Esophagus squamous epithelium (tissue), 5 donors: Measurements from ENCODE around the gene KLHL8. TPM values are rescaled to one million over a fixed set of nuclear protein-coding genes. Genes with fewer than 3 reads are reported as not detected.

Source experiments
- DNase-seq: peaks from one replicate; lab custom pipeline; 2025; lab: John Stamatoyannopoulos, UW
- H3K27ac ChIP-seq, 4 donors: fragments of 200-600 bp; sonication (generic); one replicate each; pipeline ENCODE4 v1.5.1; 2016 to 2019; ENCODE audit warnings: mild to moderate bottlenecking in 1 of 4
- H3K27me3 ChIP-seq, 4 donors: fragments of 200-600 bp; sonication (generic); 1 replicate in 3 of 4; 2 replicates in 1 of 4; pipeline versions ENCODE4 v1.5.1 to v1.6.0; 2017 to 2021; ENCODE audit warnings: antibody characterized with exemption in 1 of 4
- H3K36me3 ChIP-seq, 3 donors: fragments of 200-600 bp; sonication (generic); one replicate each; pipeline ENCODE4 v1.5.1; 2016 to 2019
- H3K4me1 ChIP-seq, 3 donors: fragments of 200-600 bp; sonication (generic); one replicate each; pipeline ENCODE4 v1.5.1; 2017 to 2019
- H3K4me3 ChIP-seq, 4 donors: fragments of 200-600 bp; sonication (generic); 1 replicate in 3 of 4; 2 replicates in 1 of 4; pipeline ENCODE4 v1.5.1; 2016 to 2019; ENCODE audit warnings: mild to moderate bottlenecking in 2 of 4, moderate library complexity in 1 of 4
- H3K9me3 ChIP-seq, 3 donors: fragments of 200-600 bp; sonication (generic); one replicate each; pipeline ENCODE4 v1.5.1; 2016 to 2019
- POLR2A ChIP-seq, 4 donors: fragments of 450-650 bp; IDR thresholded peaks; one replicate each; pipeline ENCODE4 v1.6.1; 2017; ENCODE audit warnings: antibody characterized with exemption in 4 of 4, mild to moderate bottlenecking in 4 of 4, moderate library complexity in 3 of 4
- WGBS, 2 donors: methylation state at CpG; one replicate each; pipeline ENCODE4 v1.1.5; 2018; 5-methylcytosine and 5-hydroxymethylcytosine counted together
- intact Hi-C: fragments of 100-400 bp; cut with DNase I; formaldehyde crosslinking; loops from one replicate; pipeline ENCODE4 v1.15.0; 2022
- total RNA-seq, 4 donors: library from RNA; depleted of rRNA; stranded (reverse); fragments of >200 nt; gene quantifications; one replicate each; pipeline ENCODE4 v1.1.0, GENCODE V29; 2016
- TF ChIP-seq, protein P1 (sequence below), 6 experiments: fragments of 450-650 bp in 4 of 6; fragments of 200-600 bp in 2 of 6; sonication (generic) in 2 of 6; IDR thresholded peaks; one replicate each; pipeline ENCODE4 v1.5.1; 2016 to 2019; ENCODE audit warnings: antibody characterized with exemption in 6 of 6, mild to moderate bottlenecking in 4 of 6, moderate library complexity in 4 of 6
- donor health status: DM: yes; HTN: yes; CAD: no.

KLHL8 gene
- total RNA-seq, 4 donors from 2014 or later, result 4.4 to 9.9 (median 6.9) TPM

DNA sequence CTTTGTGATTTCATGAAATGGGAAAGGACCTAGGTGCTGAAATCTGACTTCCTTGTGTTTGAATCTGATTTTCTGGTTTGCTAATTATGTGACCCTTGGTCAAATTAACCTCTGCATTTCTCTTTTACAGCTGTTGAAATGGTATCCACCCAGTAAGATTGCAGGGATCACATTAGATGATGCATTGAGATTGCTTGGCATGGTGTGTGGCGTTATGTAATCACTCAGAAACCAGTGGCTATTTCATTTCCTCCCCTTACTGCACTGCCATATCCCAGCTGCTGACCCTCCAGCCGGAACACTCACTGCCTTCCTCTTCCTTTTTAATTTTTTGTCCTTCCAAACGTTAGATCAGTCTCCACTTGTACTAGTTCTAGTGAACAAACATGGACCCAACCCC, 79.0 kb downstream of the KLHL8 start:
- no peak for TF ChIP-seq POLR2A (IDR thresholded peaks at IDR 0.05)
- TF ChIP-seq, protein P1, sequence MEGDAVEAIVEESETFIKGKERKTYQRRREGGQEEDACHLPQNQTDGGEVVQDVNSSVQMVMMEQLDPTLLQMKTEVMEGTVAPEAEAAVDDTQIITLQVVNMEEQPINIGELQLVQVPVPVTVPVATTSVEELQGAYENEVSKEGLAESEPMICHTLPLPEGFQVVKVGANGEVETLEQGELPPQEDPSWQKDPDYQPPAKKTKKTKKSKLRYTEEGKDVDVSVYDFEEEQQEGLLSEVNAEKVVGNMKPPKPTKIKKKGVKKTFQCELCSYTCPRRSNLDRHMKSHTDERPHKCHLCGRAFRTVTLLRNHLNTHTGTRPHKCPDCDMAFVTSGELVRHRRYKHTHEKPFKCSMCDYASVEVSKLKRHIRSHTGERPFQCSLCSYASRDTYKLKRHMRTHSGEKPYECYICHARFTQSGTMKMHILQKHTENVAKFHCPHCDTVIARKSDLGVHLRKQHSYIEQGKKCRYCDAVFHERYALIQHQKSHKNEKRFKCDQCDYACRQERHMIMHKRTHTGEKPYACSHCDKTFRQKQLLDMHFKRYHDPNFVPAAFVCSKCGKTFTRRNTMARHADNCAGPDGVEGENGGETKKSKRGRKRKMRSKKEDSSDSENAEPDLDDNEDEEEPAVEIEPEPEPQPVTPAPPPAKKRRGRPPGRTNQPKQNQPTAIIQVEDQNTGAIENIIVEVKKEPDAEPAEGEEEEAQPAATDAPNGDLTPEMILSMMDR (IDR thresholded peaks at IDR 0.05), result no peak
- intact Hi-C loops, result no loop called here
- Histone ChIP-seq H3K36me3 (peaks cover 0 to 96% (median 4%) of the 10 kb centered on the region in 3 donors), H3K4me3 (no peak overlapping the region), H3K9me3 (no peaks in the 10 kb centered on the region), H3K27ac (no peak overlapping the region), H3K4me1 (no peaks in the 10 kb centered on the region), H3K27me3 (no peaks in the 10 kb centered on the region)
- 63 to 66% methylated on average over 3 of the region's 3 CpGs for WGBS, 2 donors
- no peak for DNase-seq

DNA sequence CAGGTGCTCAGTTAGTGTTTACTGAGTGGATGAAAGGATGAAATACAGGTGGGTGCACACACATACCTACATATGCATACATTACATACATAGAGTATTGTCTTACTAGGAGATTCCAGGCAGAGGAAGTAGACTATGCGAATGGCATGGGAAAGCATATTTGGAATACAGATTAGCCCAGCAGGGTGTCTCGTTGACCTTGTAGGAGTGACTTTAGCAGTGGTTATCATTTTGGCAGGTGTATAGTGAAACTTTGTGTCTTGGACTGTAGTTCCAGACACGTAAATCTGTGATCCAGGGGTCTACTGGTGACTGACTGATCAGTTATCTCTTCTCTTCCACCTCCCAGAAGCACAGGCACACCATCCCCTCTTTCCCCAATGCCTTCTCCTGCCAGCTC, 86.3 kb downstream of the KLHL8 start:
- 65 to 92% methylated on average over 3 of the region's 3 CpGs for WGBS, 2 donors
- Histone ChIP-seq H3K9me3 (no peaks in the 10 kb centered on the region), H3K36me3 (peaks cover 4 to 100% (median 35%) of the 10 kb centered on the region in 3 donors), H3K4me1 (no peaks in the 10 kb centered on the region), H3K27me3 (no peaks in the 10 kb centered on the region), H3K27ac (no peak overlapping the region), H3K4me3 (no peak overlapping the region)
- TF ChIP-seq, protein P1 (IDR thresholded peaks at IDR 0.05), result no peak
- TF ChIP-seq POLR2A (IDR thresholded peaks at IDR 0.05), result no peak
- no peak for DNase-seq
- intact Hi-C loops, result no loop called here

DNA sequence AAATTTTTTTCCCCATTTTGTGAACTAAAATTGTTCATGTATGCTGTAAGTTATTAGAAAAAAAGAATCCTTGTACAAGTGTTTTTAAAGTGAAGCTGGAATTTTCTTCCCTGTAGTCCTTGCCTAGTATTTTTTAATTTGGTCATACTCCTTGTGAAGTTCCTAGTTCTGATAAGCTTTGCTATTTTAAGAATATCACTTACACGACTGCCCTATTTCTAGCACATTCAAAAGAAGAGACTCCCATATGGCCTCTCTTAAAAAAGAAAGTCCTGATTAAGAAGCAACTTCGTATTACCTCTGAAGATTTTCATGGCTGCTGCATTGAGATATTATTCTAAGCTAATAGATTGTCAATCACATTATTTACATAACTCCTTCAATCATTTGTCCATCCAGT, 87.2 kb downstream of the KLHL8 start:
- H3K4me1 ChIP-seq, result no peaks in the 10 kb centered on the region
- no peak for DNase-seq
- no peak overlapping the region for H3K27ac ChIP-seq
- intact Hi-C loops, result no loop called here
- H3K36me3 ChIP-seq, result peaks cover 4 to 100% (median 41%) of the 10 kb centered on the region in 3 donors
- H3K4me3 ChIP-seq, result no peak overlapping the region
- 77 to 81% methylated on average over 2 of the region's 2 CpGs for WGBS, 2 donors
- no peaks in the 10 kb centered on the region for H3K9me3 ChIP-seq
- TF ChIP-seq, protein P1 (IDR thresholded peaks at IDR 0.05), result no peak
- no peak for TF ChIP-seq POLR2A (IDR thresholded peaks at IDR 0.05)
- H3K27me3 ChIP-seq, result no peaks in the 10 kb centered on the region

- H3K36me3 ChIP-seq, result peaks cover 15 to 100% (median 47%) of the 10 kb centered on the region in 3 donors
- no peak overlapping the region for H3K27ac ChIP-seq
- no peak for TF ChIP-seq POLR2A (IDR thresholded peaks at IDR 0.05)
- TF ChIP-seq, protein P1 (IDR thresholded peaks at IDR 0.05), result no peak
- DNase-seq, result no peak
- 88 to 95% methylated on average over 8 of the region's 8 CpGs for WGBS, 2 donors
- no peaks in the 10 kb centered on the region for H3K4me1 ChIP-seq
- no peak overlapping the region for H3K4me3 ChIP-seq
- H3K9me3 ChIP-seq, result no peaks in the 10 kb centered on the region
- H3K27me3 ChIP-seq, result no peaks in the 10 kb centered on the region
- intact Hi-C loops, result no loop called here
Observed at GRCh38 chr4:87132035-87132434, 88.4 kb downstream of the KLHL8 start.

- 92% methylated on average over 7 of the region's 7 CpGs for WGBS, 2 donors
- H3K9me3 ChIP-seq, result no peaks in the 10 kb centered on the region
- H3K36me3 ChIP-seq, result peaks cover 21 to 100% (median 46%) of the 10 kb centered on the region in 3 donors
- no peak overlapping the region for H3K27ac ChIP-seq
- no peak overlapping the region for H3K4me3 ChIP-seq
- intact Hi-C loops, result no loop called here
- TF ChIP-seq, protein P1 (IDR thresholded peaks at IDR 0.05), result no peak
- H3K27me3 ChIP-seq, result no peaks in the 10 kb centered on the region
- DNase-seq, result no peak
- no peaks in the 10 kb centered on the region for H3K4me1 ChIP-seq
Observed at GRCh38 chr4:87130985-87131703, 89.3 kb downstream of the KLHL8 start.
